Endodermal cell (in vitro differentiated cells): ENCODE measurements around the gene MYO1H. TPM values are rescaled to one million over a fixed set of nuclear protein-coding genes. Genes with fewer than 3 reads are reported as not detected.
"Not testable (repeated sequence)": the region's sequence is repeated elsewhere in the genome, so short reads cannot be mapped to it uniquely, and the experiment has no call there.

Source experiments
- DNase-seq: peaks from one replicate; pipeline ENCODE4 v3.0.0-alpha.2; 2017
- H3K27ac ChIP-seq: 2 replicates; pipeline ENCODE4 v1.5.1; 2013; ENCODE audit warnings: mild to moderate bottlenecking, low read depth, low read length, moderate library complexity
- H3K27me3 ChIP-seq: 2 replicates; pipeline ENCODE4 v1.6.1; 2013; ENCODE audit warnings: mild to moderate bottlenecking, low read length, moderate library complexity; ENCODE audit not compliant: insufficient read depth, control insufficient read depth, poor library complexity, severe bottlenecking
- H3K36me3 ChIP-seq: 2 replicates; pipeline ENCODE4 v1.7.0; 2013; ENCODE audit warnings: mild to moderate bottlenecking, low read length, moderate library complexity; ENCODE audit not compliant: control insufficient read depth, insufficient read depth
- H3K4me1 ChIP-seq: one replicate; pipeline ENCODE4 v1.7.0; 2013; ENCODE audit warnings: low read length; ENCODE audit not compliant: control insufficient read depth, insufficient read depth
- H3K4me3 ChIP-seq: 2 replicates; pipeline ENCODE4 v1.5.1; 2013; ENCODE audit warnings: mild to moderate bottlenecking, low read length, moderate library complexity
- H3K9ac ChIP-seq: 2 replicates; pipeline ENCODE4 v1.6.1; 2013; ENCODE audit warnings: mild to moderate bottlenecking, low read length, moderate library complexity; ENCODE audit not compliant: poor library complexity, severe bottlenecking; ENCODE audit errors: extremely low read depth
- H3K9me3 ChIP-seq: 2 replicates; pipeline ENCODE4 v1.6.1; 2013; ENCODE audit warnings: mild to moderate bottlenecking, low read length, moderate library complexity; ENCODE audit not compliant: control insufficient read depth
- H3K27ac Mint-ChIP-seq: 2 replicates; pipeline ENCODE4 v1.8.0; 2020; ENCODE audit warnings: mixed read lengths
- H3K27me3 Mint-ChIP-seq: 2 replicates; pipeline ENCODE4 v1.8.0; 2021; ENCODE audit warnings: mild to moderate bottlenecking, mixed read lengths; ENCODE audit not compliant: insufficient read depth
- H3K36me3 Mint-ChIP-seq: 2 replicates; pipeline ENCODE4 v1.8.0; 2020; ENCODE audit warnings: low read depth, mixed read lengths
- H3K4me1 Mint-ChIP-seq: 2 replicates; pipeline ENCODE4 v1.8.0; 2020; ENCODE audit warnings: mixed read lengths
- H3K4me3 Mint-ChIP-seq: 2 replicates; pipeline ENCODE4 v1.8.0; 2020; ENCODE audit warnings: mild to moderate bottlenecking, moderate library complexity, mixed read lengths
- H3K9me3 Mint-ChIP-seq: 2 replicates; pipeline ENCODE4 v1.8.0; 2020; ENCODE audit warnings: mild to moderate bottlenecking, mixed read lengths
- CTCF ChIP-seq: fragments of 200-600 bp; sonication (generic); conservative IDR thresholded peaks from 2 replicates; pipeline ENCODE4 v1.5.0; 2021; ENCODE audit warnings: antibody characterized with exemption, mild to moderate bottlenecking
- WGBS, 2 experiments: methylation state at CpG; one replicate each; pipeline versions ENCODE4 v1.1.5 to v1.1.7; 2013; ENCODE audit warnings: missing lambda C conversion rate in 2 of 2, mixed read lengths in 1 of 2; ENCODE audit not compliant: insufficient coverage in 1 of 2, insufficient read length in 1 of 2; 5-methylcytosine and 5-hydroxymethylcytosine counted together
- total RNA-seq, 2 donors: library from RNA; stranded (reverse); fragmentation: NEBNext Ultra II Directional in 1 of 2; extraction: Animal tissue kit (Norgen Biotek cat#: 25700) in 1 of 2; gene quantifications; 2 replicates in 1 of 2; 3 replicates in 1 of 2; pipeline ENCODE4 v1.2.1, GENCODE V29; 2021

The MYO1H gene
- total RNA-seq, 2 donors from 2014 or later = not detected

- Mint-ChIP-seq H3K4me3 (no peak overlapping the region), H3K27me3 (no peaks in the 10 kb centered on the region), H3K4me1 (peaks cover 18% of the 10 kb centered on the region), H3K36me3 (peaks cover 28% of the 10 kb centered on the region), H3K9me3 (no peaks in the 10 kb centered on the region), H3K27ac (peak overlapping the region; percentile 32)
- no peaks in the 10 kb centered on the region for H3K27me3 ChIP-seq
- no peak overlapping the region for H3K27ac ChIP-seq
- peaks cover 18% of the 10 kb centered on the region for H3K4me1 ChIP-seq
- no peak overlapping the region for H3K4me3 ChIP-seq
- H3K9me3 ChIP-seq = no peaks in the 10 kb centered on the region
- peaks cover 48% of the 10 kb centered on the region for H3K36me3 ChIP-seq
- H3K9ac ChIP-seq = no peak overlapping the region
- no peak for DNase-seq
- 97 to 100% methylated on average over 1 to 3 of the region's 3 CpGs for WGBS, 2 experiments
- no peak for TF ChIP-seq CTCF
Measured at GRCh38 chr12:109473006-109473405, 125.3 kb downstream of the MYO1H start.

- H3K9me3 Mint-ChIP-seq, DNase-seq, H3K27me3 ChIP-seq, H3K27ac Mint-ChIP-seq, H3K27me3 Mint-ChIP-seq, H3K9me3 ChIP-seq, H3K9ac ChIP-seq, H3K27ac ChIP-seq, H3K4me3 ChIP-seq, H3K4me3 Mint-ChIP-seq: not testable (repeated sequence)
- WGBS, 2 experiments = 93 to 94% methylated on average over 9 to 16 of the region's 16 CpGs
- Histone ChIP-seq H3K4me1 (peaks cover 16% of the 10 kb centered on the region), H3K36me3 (peaks cover 44% of the 10 kb centered on the region)
- Mint-ChIP-seq H3K4me1 (peaks cover 15% of the 10 kb centered on the region), H3K36me3 (peaks cover 21% of the 10 kb centered on the region)
Measured at GRCh38 chr12:109473526-109474270, 126.0 kb downstream of the MYO1H start.

GRCh38 chr12:109475121-109475520 is 127.4 kb downstream of the MYO1H start:
- no peaks in the 10 kb centered on the region for H3K27me3 Mint-ChIP-seq
- peaks cover 31% of the 10 kb centered on the region for H3K36me3 ChIP-seq
- peak overlapping the region; percentile 89 for H3K4me3 Mint-ChIP-seq
- 85 to 92% methylated on average over 7 of the region's 7 CpGs for WGBS, 2 experiments
- H3K36me3 Mint-ChIP-seq = peaks cover 8% of the 10 kb centered on the region
- no peak overlapping the region for H3K9ac ChIP-seq
- no peaks in the 10 kb centered on the region for H3K27me3 ChIP-seq
- H3K4me1 Mint-ChIP-seq = peaks cover 16% of the 10 kb centered on the region
- no peak for DNase-seq
- TF ChIP-seq CTCF = no peak
- no peaks in the 10 kb centered on the region for H3K9me3 ChIP-seq
- H3K27ac Mint-ChIP-seq = peak overlapping the region; percentile 23
- no peaks in the 10 kb centered on the region for H3K9me3 Mint-ChIP-seq
- H3K4me3 ChIP-seq = peak overlapping the region; percentile 99
- H3K27ac ChIP-seq = no peak overlapping the region
- H3K4me1 ChIP-seq = peaks cover 16% of the 10 kb centered on the region
